Liver (tissue), 9 donors: ENCODE results near the gene KIF11. TPM values are rescaled to one million over a fixed set of nuclear protein-coding genes. Genes with fewer than 3 reads are reported as not detected.

Source experiments
- DNase-seq: peaks from one replicate; pipeline ENCODE4 v3.0.0-alpha.2; 2017; ENCODE audit warnings: low spot score
- H3K27ac ChIP-seq, 2 donors: one replicate each; pipeline ENCODE4 v1.7.0; 2013; ENCODE audit warnings: inconsistent platforms in 2 of 2, low read length in 2 of 2, control low read depth in 1 of 2, low read depth in 1 of 2, mild to moderate bottlenecking in 1 of 2
- H3K27me3 ChIP-seq, 4 donors: one replicate each; pipeline versions ENCODE4 v1.6.1 to v1.7.0; 2013; ENCODE audit warnings: low read length in 3 of 4, inconsistent platforms in 1 of 4, mild to moderate bottlenecking in 1 of 4, moderate library complexity in 1 of 4; ENCODE audit not compliant: control insufficient read depth in 4 of 4, insufficient read depth in 4 of 4
- H3K36me3 ChIP-seq, 4 donors: one replicate each; pipeline versions ENCODE4 v1.6.1 to v1.7.0; 2013; ENCODE audit warnings: low read length in 3 of 4, mild to moderate bottlenecking in 3 of 4, low read depth in 1 of 4, moderate library complexity in 1 of 4; ENCODE audit not compliant: control insufficient read depth in 4 of 4, insufficient read depth in 3 of 4
- H3K4me1 ChIP-seq, 4 donors: one replicate each; pipeline versions ENCODE4 v1.6.1 to v1.7.0; 2013; ENCODE audit warnings: low read length in 3 of 4, mild to moderate bottlenecking in 3 of 4, moderate library complexity in 1 of 4; ENCODE audit not compliant: control insufficient read depth in 4 of 4, insufficient read depth in 4 of 4
- H3K4me3 ChIP-seq, 3 donors: one replicate each; pipeline versions ENCODE4 v1.6.1 to v1.7.0; 2013; ENCODE audit warnings: low read length in 3 of 3, control low read depth in 1 of 3, low read depth in 1 of 3, mild to moderate bottlenecking in 1 of 3
- H3K9ac ChIP-seq, 2 donors: one replicate each; pipeline ENCODE4 v1.7.0; 2013; ENCODE audit warnings: low read length in 2 of 2, mild to moderate bottlenecking in 2 of 2, moderate library complexity in 2 of 2, control low read depth in 1 of 2, low read depth in 1 of 2
- H3K9me3 ChIP-seq, 4 donors: one replicate each; pipeline versions ENCODE4 v1.6.1 to v1.7.0; 2013; ENCODE audit warnings: low read length in 3 of 4; ENCODE audit not compliant: control insufficient read depth in 4 of 4
- ATF3 ChIP-seq: IDR thresholded peaks from 2 replicates; pipeline ENCODE4 v1.6.1; 2016; ENCODE audit warnings: antibody characterized with exemption
- CTCF ChIP-seq: fragments of 150-350 bp; IDR thresholded peaks from 2 replicates; pipeline ENCODE4 v1.5.1; 2017; ENCODE audit warnings: improper control_type of control experiment, low read depth, low read length; ENCODE audit not compliant: missing input control
- EGR1 ChIP-seq, 2 donors: IDR thresholded peaks; 2 replicates each; pipeline ENCODE4 v1.6.1; 2016 to 2018; ENCODE audit warnings: antibody characterized with exemption in 2 of 2, low read depth in 2 of 2
- FOXA1 ChIP-seq: IDR thresholded peaks from 2 replicates; pipeline ENCODE4 v1.6.1; 2016; ENCODE audit warnings: antibody characterized with exemption
- FOXA2 ChIP-seq: IDR thresholded peaks from 2 replicates; pipeline ENCODE4 v1.6.1; 2016; ENCODE audit warnings: antibody characterized with exemption
- GABPA ChIP-seq, 2 donors: IDR thresholded peaks in 1 of 2; conservative IDR thresholded peaks in 1 of 2; 2 replicates each; pipeline ENCODE4 v1.6.1; 2016; ENCODE audit warnings: antibody characterized with exemption in 2 of 2, mild to moderate bottlenecking in 1 of 2, moderate library complexity in 1 of 2
- HNF4A ChIP-seq, 2 donors: conservative IDR thresholded peaks; 2 replicates each; pipeline ENCODE4 v1.6.1; 2016; ENCODE audit warnings: antibody characterized with exemption in 2 of 2, mild to moderate bottlenecking in 2 of 2
- HNF4G ChIP-seq: IDR thresholded peaks from 2 replicates; pipeline ENCODE4 v1.6.1; 2016; ENCODE audit warnings: antibody characterized with exemption
- JUND ChIP-seq, 2 donors: IDR thresholded peaks; 2 replicates each; pipeline ENCODE4 v1.6.1; 2016; ENCODE audit warnings: antibody characterized with exemption in 2 of 2
- MAX ChIP-seq: IDR thresholded peaks from 2 replicates; pipeline ENCODE4 v1.6.1; 2016; ENCODE audit warnings: antibody characterized with exemption
- NR2F2 ChIP-seq: IDR thresholded peaks from 2 replicates; pipeline ENCODE4 v1.6.1; 2016; ENCODE audit warnings: antibody characterized with exemption
- RAD21 ChIP-seq, 2 donors: IDR thresholded peaks; 2 replicates each; pipeline ENCODE4 v1.6.1; 2016; ENCODE audit warnings: antibody characterized with exemption in 2 of 2, mild to moderate bottlenecking in 2 of 2
- REST ChIP-seq: IDR thresholded peaks from 2 replicates; pipeline ENCODE4 v1.6.1; 2016; ENCODE audit warnings: antibody characterized with exemption, mild to moderate bottlenecking
- RXRA ChIP-seq, 2 donors: IDR thresholded peaks; 2 replicates each; pipeline ENCODE4 v1.6.1; 2017 to 2018; ENCODE audit warnings: antibody characterized with exemption in 2 of 2, mild to moderate bottlenecking in 1 of 2
- TAF1 ChIP-seq: conservative IDR thresholded peaks from 2 replicates; pipeline ENCODE4 v1.6.1; 2016; ENCODE audit warnings: antibody characterized with exemption, mild to moderate bottlenecking
- YY1 ChIP-seq: IDR thresholded peaks from 2 replicates; pipeline ENCODE4 v1.6.1; 2016; ENCODE audit warnings: antibody characterized with exemption, mild to moderate bottlenecking
- ZBTB33 ChIP-seq: IDR thresholded peaks from 2 replicates; pipeline ENCODE4 v1.6.1; 2016; ENCODE audit warnings: antibody characterized with exemption
- WGBS: extraction: QIAGEN DNeasy Blood & Tissue Kit; methylation state at CpG from one replicate; pipeline ENCODE4 v1.1.7; 2013; 5-methylcytosine and 5-hydroxymethylcytosine counted together
- polyA plus RNA-seq, 2 donors: library from polyadenylated mRNA; stranded (reverse) in 1 of 2; unstranded in 1 of 2; fragments of 200-250 nt in 1 of 2; fragments of >200 nt in 1 of 2; fragmentation: Nextera tagmentation in 1 of 2; extraction: Ambion mirVana in 1 of 2; gene quantifications; one replicate each; pipeline versions ENCODE4 v1.2.1 to v1.2.3, GENCODE V29; 2013 to 2015
- total RNA-seq, 2 donors: library from RNA; depleted of rRNA; stranded (reverse); fragments of >200 nt; gene quantifications; one replicate each; pipeline ENCODE4 v1.2.3, GENCODE V29; 2014
- donor health status: healthy.
- donor health status: healthy.
- donor health status: healthy.
- donor health status: healthy.
- donor health status: healthy.

Gene KIF11
- total and polyA plus RNA-seq, 4 donors, result 0.25 to 29.2 (median 0.58) TPM

GRCh38 chr10:92571649-92572048 lies 21.3 kb upstream of the KIF11 start:
- Histone ChIP-seq H3K9me3 (no peaks in the 10 kb centered on the region), H3K27ac (no peak overlapping the region), H3K27me3 (no peaks in the 10 kb centered on the region), H3K36me3 (peaks cover 0 to 2% (median 0%) of the 10 kb centered on the region in 4 donors), H3K4me3 (no peak overlapping the region), H3K9ac (no peak overlapping the region), H3K4me1 (peaks cover 2 to 24% (median 17%) of the 10 kb centered on the region in 4 donors)
- no peak for TF ChIP-seq ZBTB33
- 85% methylated on average over 2 of the region's 2 CpGs for WGBS
- DNase-seq, result no peak

GRCh38 chr10:92572362-92573090 lies 20.4 kb upstream of the KIF11 start:
- 65% methylated on average over 8 of the region's 8 CpGs for WGBS
- Histone ChIP-seq H3K9ac (peak overlapping the region; percentile 89 to 90), H3K27ac (peak overlapping the region in 1 of 2 donors; percentile 95), H3K4me1 (peaks cover 2 to 24% (median 17%) of the 10 kb centered on the region in 4 donors), H3K36me3 (no peaks in the 10 kb centered on the region), H3K4me3 (peak overlapping the region; percentile 89 to 96 (median 93)), H3K27me3 (no peaks in the 10 kb centered on the region), H3K9me3 (no peaks in the 10 kb centered on the region)
- TF ChIP-seq FOXA2 (no peak), YY1 (no peak), TAF1 (no peak), FOXA1 (no peak), ATF3 (no peak), RXRA (IDR thresholded peaks at IDR 0.05) (no peak), HNF4A (conservative IDR thresholded peaks at IDR 0.05) (no peak), MAX (no peak), NR2F2 (no peak), JUND (IDR thresholded peaks at IDR 0.05) (no peak), ZBTB33 (no peak), REST (no peak), GABPA (IDR thresholded peaks at IDR 0.05 in 1 of 2, conservative IDR thresholded peaks at IDR 0.05 in 1 of 2) (no peak), RAD21 (IDR thresholded peaks at IDR 0.05) (no peak), CTCF (no peak), HNF4G (no peak), EGR1 (IDR thresholded peaks at IDR 0.05; ENCODE audit: low read depth in 2 of 2) (no peak)
- no peak for DNase-seq
